K562 (cell line): ENCODE data around the gene PI4KA. TPM values are rescaled to one million over a fixed set of nuclear protein-coding genes. Genes with fewer than 3 reads are reported as not detected.

Source experiments
- ATAC-seq: fragments of 200-7000 bp; cut with Tn5 transposase; 3 replicates; pipeline ENCODE4 v1.9.1; 2020; ENCODE audit warnings: moderate library complexity
- BruUV-seq: library from RNA; stranded (reverse); fragments of 400-500 nt; replicated peaks from 2 replicates; lab custom pipeline; 2021; lab: Mats Ljungman, UMichigan
- CTCF ChIA-PET: fragments of 300-600 bp; formaldehyde crosslinking; extraction: SDS; loops from one replicate; lab custom pipeline; 2021; ENCODE audit warnings: low intra/inter-chr PET ratio; lab: Yijun Ruan, JAX
- POLR2A ChIA-PET: fragments of 300-600, 350-650 bp; sonication (Branson Sonifier 250); formaldehyde crosslinking; extraction: SDS; loops from one replicate; lab custom pipeline; 2021; ENCODE audit warnings: antibody characterized with exemption, inconsistent platforms; lab: Yijun Ruan, JAX
- DNase-seq, 4 experiments: peaks; one replicate each; pipeline versions ENCODE4 v3.0.0 to v3.0.0-alpha.2; 2011 to 2018; ENCODE audit warnings: low spot score in 3 of 4, mixed read lengths in 3 of 4; ENCODE audit errors: extremely low read depth in 1 of 4
- FAIRE-seq: peaks from 2 replicates; lab custom pipeline; 2011; peaks lifted over from hg19 to GRCh38; lab: Jason Lieb, UNC
- H2AFZ ChIP-seq: 2 replicates; pipeline ENCODE4 v1.6.0; 2011; ENCODE audit warnings: low read depth, low read length, control low read depth, inconsistent platforms
- H3K27ac ChIP-seq: fragments of 200-600 bp; 3 replicates; pipeline ENCODE4 v1.8.0; 2011; ENCODE audit warnings: low read depth, mild to moderate bottlenecking, control low read depth, inconsistent platforms, low read length, moderate library complexity, mixed read lengths; ENCODE audit errors: extremely low read depth
- H3K27me3 ChIP-seq, 2 experiments: fragments of 300-600 bp in 1 of 2; 2 replicates in 1 of 2; 3 replicates in 1 of 2; pipeline versions ENCODE4 v1.6.0 to v1.8.0; 2011; ENCODE audit warnings: inconsistent platforms in 2 of 2, low read length in 2 of 2, mild to moderate bottlenecking in 1 of 2, mixed read lengths in 1 of 2, moderate library complexity in 1 of 2; ENCODE audit not compliant: control insufficient read depth in 2 of 2, insufficient read depth in 2 of 2
- H3K36me3 ChIP-seq: fragments of 300-600 bp; 3 replicates; pipeline ENCODE4 v1.8.0; 2011; ENCODE audit warnings: mild to moderate bottlenecking, low read length, inconsistent platforms; ENCODE audit not compliant: control insufficient read depth, insufficient read depth
- H3K4me1 ChIP-seq, 2 experiments: fragments of 200-600 bp in 1 of 2; replicated peaks in 1 of 2; 2 replicates in 1 of 2; 3 replicates in 1 of 2; pipeline versions ENCODE4 v1.5.1 to v1.8.0; 2011; ENCODE audit warnings: inconsistent platforms in 2 of 2, low read length in 2 of 2, mild to moderate bottlenecking in 1 of 2, mixed read lengths in 1 of 2, moderate library complexity in 1 of 2; ENCODE audit not compliant: control insufficient read depth in 2 of 2, insufficient read depth in 2 of 2
- H3K4me2 ChIP-seq: 2 replicates; pipeline ENCODE4 v1.6.1; 2011; ENCODE audit warnings: low read length, control low read depth, inconsistent platforms, mixed read lengths; ENCODE audit not compliant: insufficient read depth
- H3K4me3 ChIP-seq: fragments of 200-600 bp; sonication (generic), shearing (Covaris generic); 2 replicates; pipeline ENCODE4 v1.5.1; 2016; ENCODE audit warnings: control low read depth, inconsistent platforms
- H3K79me2 ChIP-seq: fragments of 200-600 bp; 3 replicates; pipeline ENCODE4 v1.8.0; 2011; ENCODE audit warnings: low read length, inconsistent platforms; ENCODE audit not compliant: control insufficient read depth, insufficient read depth
- H3K9ac ChIP-seq, 2 experiments: 2 replicates each; pipeline versions ENCODE4 v1.6.0 to v1.6.1; 2011; ENCODE audit warnings: low read depth in 2 of 2, low read length in 2 of 2, control low read depth in 1 of 2, inconsistent platforms in 1 of 2, mild to moderate bottlenecking in 1 of 2, mixed read lengths in 1 of 2; ENCODE audit not compliant: insufficient read depth in 1 of 2
- H3K9me1 ChIP-seq: one replicate; pipeline ENCODE4 v1.6.0; 2011; ENCODE audit warnings: inconsistent platforms, mild to moderate bottlenecking, low read length, moderate library complexity; ENCODE audit not compliant: control insufficient read depth, insufficient read depth
- H3K9me3 ChIP-seq: replicated peaks from 2 replicates; pipeline ENCODE4 v1.5.1; 2011; ENCODE audit warnings: low read depth, low read length, inconsistent platforms; ENCODE audit not compliant: control insufficient read depth, insufficient read depth
- H4K20me1 ChIP-seq: replicated peaks from 2 replicates; pipeline ENCODE4 v1.6.1; 2011; ENCODE audit warnings: low read length, inconsistent platforms, mixed read lengths; ENCODE audit not compliant: control insufficient read depth, insufficient read depth
- ARHGAP35 ChIP-seq: fragments of 450-650 bp; IDR thresholded peaks from 2 replicates; pipeline ENCODE4 v1.6.1; 2018; ENCODE audit not compliant: partially characterized antibody
- BDP1 ChIP-seq: IDR thresholded peaks from 3 replicates; pipeline ENCODE4 v1.6.1; 2011; ENCODE audit not compliant: insufficient read length, insufficient read depth
- BMI1 ChIP-seq: fragments of 150-350 bp; IDR thresholded peaks from 2 replicates; pipeline ENCODE4 v1.6.1; 2014; ENCODE audit warnings: low read length
- MAX ChIP-seq: sonication (generic); formaldehyde crosslinking; IDR thresholded peaks from 2 replicates; pipeline ENCODE4 v1.9.0; 2022; ENCODE audit warnings: mild to moderate bottlenecking, missing genetic modification reagents
- MCM5 ChIP-seq: fragments of 450-650 bp; IDR thresholded peaks from 2 replicates; pipeline ENCODE4 v1.6.1; 2016; ENCODE audit warnings: low read depth
- OTX1 ChIP-seq: fragments of 450-650 bp; formaldehyde crosslinking; IDR thresholded peaks from 2 replicates; pipeline ENCODE4 v1.4.0; 2022; ENCODE audit warnings: mild to moderate bottlenecking
- PKNOX1 ChIP-seq: fragments of 450-650 bp; IDR thresholded peaks from 2 replicates; pipeline ENCODE4 v1.6.1; 2016
- THAP12 ChIP-seq: fragments of 250-450 bp; sonication (Bioruptor Pico); IDR thresholded peaks from 2 replicates; pipeline ENCODE4 v1.9.0; 2021; ENCODE audit warnings: mild to moderate bottlenecking, inconsistent platforms
- ZBTB34 ChIP-seq: fragments of 250-450 bp; sonication (Bioruptor Pico); IDR thresholded peaks from 2 replicates; pipeline ENCODE4 v1.8.0; 2021; ENCODE audit warnings: mild to moderate bottlenecking, moderate library complexity
- ZNF507 ChIP-seq: conservative IDR thresholded peaks from 2 replicates; pipeline ENCODE4 v1.6.1; 2017; ENCODE audit warnings: missing genetic modification characterization, missing compliant biosample characterization
- ZNF655 ChIP-seq: fragments of 250-450 bp; sonication (Bioruptor Pico); IDR thresholded peaks from 2 replicates; pipeline ENCODE4 v1.5.0; 2021
- ZSCAN29 ChIP-seq: fragments of 450-650 bp; IDR thresholded peaks from 2 replicates; pipeline ENCODE4 v1.6.1; 2017
- WGBS: fragments of 100-300 bp; shearing (Covaris generic); methylation state at CpG from one replicate; pipeline ENCODE4 v1.1.6; 2016; ENCODE audit warnings: low coverage, mixed read lengths; ENCODE audit not compliant: insufficient coverage; ENCODE audit errors: missing lambda C conversion rate; 5-methylcytosine and 5-hydroxymethylcytosine counted together
- in situ Hi-C: fragments of 300-500 bp; cut with MboI; formaldehyde crosslinking; loops from 4 replicates; pipeline ENCODE4 v1.15.0; 2018; ENCODE audit warnings: inconsistent platforms, mixed read lengths
- intact Hi-C: fragments of 100-400 bp; cut with micrococcal nuclease; formaldehyde crosslinking; loops from 2 replicates; pipeline ENCODE4 v1.14.2; 2022
- polyA plus RNA-seq, 8 experiments: library from polyadenylated mRNA; depleted of rRNA in 4 of 8; stranded (reverse) in 5 of 8; unstranded in 3 of 8; fragments of >200 nt; fragmentation: Nextera tagmentation in 2 of 8; fragmentation: Illumina TruSeq in 1 of 8; extraction: Ambion mirVana in 2 of 8; extraction: Trizol in 1 of 8; gene quantifications; 2 replicates each; pipeline versions ENCODE4 v1.2.1 to v1.2.3, GENCODE V29; 2011 to 2014; ENCODE audit warnings: inconsistent platforms in 1 of 8, missing spikeins in 1 of 8
- total RNA-seq, 7 experiments: library from RNA; depleted of rRNA in 6 of 7; stranded (reverse); fragments of >200 nt in 6 of 7; fragmentation: Illumina TruSeq in 2 of 7; extraction: Trizol in 2 of 7; gene quantifications; 2 replicates each; pipeline versions ENCODE4 v1.2.1 to v1.2.3, GENCODE V29; 2011 to 2021; ENCODE audit warnings: low replicate concordance in 1 of 7
- TF ChIP-seq, protein P1 (sequence below): fragments of 450-650 bp; IDR thresholded peaks from 2 replicates; pipeline ENCODE4 v1.6.1; 2016; ENCODE audit warnings: low read depth, mild to moderate bottlenecking, moderate library complexity

PI4KA gene
- total and polyA plus RNA-seq, 9 of the 15 experiments (the other 6 are each of a cell fraction or from before 2014, with no cell fraction given): 7.3 to 187 (median 84.7) TPM

- DNase-seq: peak; percentile 78 to 84 (median 84)
- peaks cover 86% of the 10 kb centered on the region for H3K36me3 ChIP-seq
- no peaks in the 10 kb centered on the region for H3K9me1 ChIP-seq
- peaks cover 3 to 13% of the 10 kb centered on the region in 2 experiments; a peak in 3 of 5 replicates for H3K4me1 ChIP-seq
- H3K27me3 ChIP-seq: no peaks in the 10 kb centered on the region
- H3K27ac ChIP-seq: no peak overlapping the region
- ATAC-seq: peak; percentile 89
- no TSS peak for BruUV-seq
- peak; percentile 11 for FAIRE-seq
- no peaks in the 10 kb centered on the region for H3K79me2 ChIP-seq
- H2AFZ ChIP-seq: no peak overlapping the region
- in situ Hi-C loops: no loop called here
- CTCF ChIA-PET: interaction anchor here (1.2 to 3.8 kb wide), 3 partner anchors 49 to 114 kb away, joined by 3 to 27 read pairs (median 3); partner anchors contain the start of gene CRKL
- H3K4me3 ChIP-seq: no peak overlapping the region
- no peak overlapping the region for H3K4me2 ChIP-seq
- intact Hi-C loops: loop anchor here (1.0 to 5.0 kb wide), 5 partner anchors 63 to 198 kb away; partner anchors contain the start of genes CRKL and THAP7
- H3K9me3 ChIP-seq: no peaks in the 10 kb centered on the region
- 70% methylated on average over 11 of the region's 11 CpGs for WGBS
- POLR2A ChIA-PET: interaction anchor here (0.6 to 15.3 kb wide), 17 partner anchors 8 to 184 kb away, joined by 3 to 172 read pairs (median 4); no protein-coding TSS in a partner anchor
- peak overlapping the region in 1 of 2 experiments; percentile 48; a peak in 1 of 4 replicates for H3K9ac ChIP-seq
- H4K20me1 ChIP-seq: peaks cover 8% of the 10 kb centered on the region; the same call in 1 of the 2 replicates
- TF ChIP-seq ARHGAP35: peak; percentile 8
- no peak for TF ChIP-seq ZBTB34 (CRISPR knock-in tag)
- TF ChIP-seq MCM5: no peak
- TF ChIP-seq, protein P1, sequence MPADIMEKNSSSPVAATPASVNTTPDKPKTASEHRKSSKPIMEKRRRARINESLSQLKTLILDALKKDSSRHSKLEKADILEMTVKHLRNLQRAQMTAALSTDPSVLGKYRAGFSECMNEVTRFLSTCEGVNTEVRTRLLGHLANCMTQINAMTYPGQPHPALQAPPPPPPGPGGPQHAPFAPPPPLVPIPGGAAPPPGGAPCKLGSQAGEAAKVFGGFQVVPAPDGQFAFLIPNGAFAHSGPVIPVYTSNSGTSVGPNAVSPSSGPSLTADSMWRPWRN: no peak
- TF ChIP-seq ZSCAN29: no peak
- no peak for TF ChIP-seq BMI1
- no peak for TF ChIP-seq ZNF507
- TF ChIP-seq MAX (CRISPR knock-in tag): peak; percentile 29; the same call in 1 of the 2 replicates
- TF ChIP-seq BDP1: no peak
- TF ChIP-seq PKNOX1: no peak
- peak; percentile 79; the same call in 1 of the 2 replicates for TF ChIP-seq THAP12 (CRISPR knock-in tag)
- no peak for TF ChIP-seq ZNF655 (CRISPR knock-in tag)
- no peak for TF ChIP-seq OTX1 (CRISPR knock-in tag)
These were observed 54.8 kb downstream of the PI4KA start for GRCh38 chr22:20803696-20804324.
